ENCODE measurements around the gene TMEM52B. TPM values are rescaled to one million over a fixed set of nuclear protein-coding genes. Genes with fewer than 3 reads are reported as not detected.
"Not testable (repeated sequence)": the region's sequence is repeated elsewhere in the genome, so short reads cannot be mapped to it uniquely, and the experiment has no call there.

Gene TMEM52B
- total and polyA plus RNA-seq, 12 donors = 0.07 to 2.3 (median 0.37) TPM; not detected in 3

DNA sequence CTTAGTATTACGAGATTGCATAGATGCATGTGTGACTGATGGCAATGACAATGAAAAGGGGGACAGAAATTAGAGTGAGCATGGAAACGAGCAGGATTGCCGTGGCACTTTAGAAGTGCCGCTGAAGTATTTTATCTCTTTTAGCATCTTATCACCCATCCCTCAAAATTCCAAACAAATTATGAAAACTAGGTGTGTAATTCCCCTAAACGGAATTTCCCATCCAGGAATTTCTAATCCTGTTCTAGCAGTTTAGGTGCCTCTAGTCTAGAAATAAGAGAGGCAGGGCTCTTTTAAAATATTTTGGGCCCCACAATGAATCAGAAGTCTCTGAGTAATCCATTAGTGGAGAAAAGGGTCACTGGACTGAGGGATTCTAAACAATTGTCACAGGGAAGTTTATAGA, 947 bp downstream of the TMEM52B start:
- intact Hi-C loops (cut with DNase I) = no loop called here
- TF ChIP-seq, protein P1, sequence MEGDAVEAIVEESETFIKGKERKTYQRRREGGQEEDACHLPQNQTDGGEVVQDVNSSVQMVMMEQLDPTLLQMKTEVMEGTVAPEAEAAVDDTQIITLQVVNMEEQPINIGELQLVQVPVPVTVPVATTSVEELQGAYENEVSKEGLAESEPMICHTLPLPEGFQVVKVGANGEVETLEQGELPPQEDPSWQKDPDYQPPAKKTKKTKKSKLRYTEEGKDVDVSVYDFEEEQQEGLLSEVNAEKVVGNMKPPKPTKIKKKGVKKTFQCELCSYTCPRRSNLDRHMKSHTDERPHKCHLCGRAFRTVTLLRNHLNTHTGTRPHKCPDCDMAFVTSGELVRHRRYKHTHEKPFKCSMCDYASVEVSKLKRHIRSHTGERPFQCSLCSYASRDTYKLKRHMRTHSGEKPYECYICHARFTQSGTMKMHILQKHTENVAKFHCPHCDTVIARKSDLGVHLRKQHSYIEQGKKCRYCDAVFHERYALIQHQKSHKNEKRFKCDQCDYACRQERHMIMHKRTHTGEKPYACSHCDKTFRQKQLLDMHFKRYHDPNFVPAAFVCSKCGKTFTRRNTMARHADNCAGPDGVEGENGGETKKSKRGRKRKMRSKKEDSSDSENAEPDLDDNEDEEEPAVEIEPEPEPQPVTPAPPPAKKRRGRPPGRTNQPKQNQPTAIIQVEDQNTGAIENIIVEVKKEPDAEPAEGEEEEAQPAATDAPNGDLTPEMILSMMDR (IDR thresholded peaks at IDR 0.05) = no peak
- no peak for TF ChIP-seq POLR2A (IDR thresholded peaks at IDR 0.05)
- Histone ChIP-seq H3K4me3 (no peak overlapping the region), H3K9me3 (replicated peaks in 1 of 3) (no peaks in the 10 kb centered on the region), H3K4me1 (replicated peaks in 1 of 2) (no peaks in the 10 kb centered on the region), H3K27me3 (no peaks in the 10 kb centered on the region), H3K27ac (no peak overlapping the region), H3K36me3 (replicated peaks in 1 of 2) (no peaks in the 10 kb centered on the region)
- WGBS, 4 donors = 69 to 82% (median 71%) methylated on average over 5 of the region's 5 CpGs
- no peak for DNase-seq

DNA sequence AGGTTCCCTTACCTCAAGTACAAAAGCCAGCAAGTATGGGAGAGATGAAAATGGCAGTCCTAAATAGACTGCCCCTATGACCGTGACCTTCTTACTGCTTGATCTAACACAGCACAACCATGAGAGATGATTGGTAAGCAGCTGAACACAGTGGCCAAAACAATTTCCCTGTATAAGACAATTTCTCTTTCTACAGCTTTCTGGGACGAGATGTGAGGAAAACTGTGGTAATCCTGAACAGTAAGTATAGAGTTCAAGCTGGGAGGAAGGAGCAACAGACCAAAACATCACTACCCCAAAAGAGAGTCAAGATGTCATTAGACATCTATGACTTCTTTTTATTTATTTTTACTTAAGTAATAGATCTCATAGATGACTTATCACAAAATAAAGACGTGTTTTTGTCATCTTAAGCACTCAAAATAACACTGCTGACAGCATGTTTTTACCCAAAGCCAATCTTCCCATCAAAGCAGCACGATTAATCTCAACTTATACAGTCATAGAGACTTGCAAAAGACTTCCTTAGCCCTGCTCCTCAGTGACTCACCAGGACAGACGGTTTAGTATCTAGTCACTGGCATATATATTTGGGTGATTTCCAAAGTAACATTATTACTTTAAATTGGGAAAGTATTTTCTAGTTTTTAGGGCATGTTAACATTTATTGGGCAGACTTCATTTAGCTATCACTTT, 3.7 kb downstream of the TMEM52B start:
- DNase-seq = no peak
- 39 to 50% (median 42%) methylated on average over 5 of the region's 5 CpGs for WGBS, 4 donors
- Histone ChIP-seq H3K4me1 (replicated peaks in 1 of 2) (no peaks in the 10 kb centered on the region), H3K4me3 (no peak overlapping the region), H3K27me3 (no peaks in the 10 kb centered on the region), H3K9me3 (replicated peaks in 1 of 3) (no peaks in the 10 kb centered on the region), H3K27ac (peak overlapping the region in 1 of 5 donors; percentile 60), H3K36me3 (replicated peaks in 1 of 2) (no peaks in the 10 kb centered on the region)
- TF ChIP-seq, protein P1 (IDR thresholded peaks at IDR 0.05) = no peak
- TF ChIP-seq POLR2A (IDR thresholded peaks at IDR 0.05) = no peak
- intact Hi-C loops (cut with DNase I) = no loop called here

DNA sequence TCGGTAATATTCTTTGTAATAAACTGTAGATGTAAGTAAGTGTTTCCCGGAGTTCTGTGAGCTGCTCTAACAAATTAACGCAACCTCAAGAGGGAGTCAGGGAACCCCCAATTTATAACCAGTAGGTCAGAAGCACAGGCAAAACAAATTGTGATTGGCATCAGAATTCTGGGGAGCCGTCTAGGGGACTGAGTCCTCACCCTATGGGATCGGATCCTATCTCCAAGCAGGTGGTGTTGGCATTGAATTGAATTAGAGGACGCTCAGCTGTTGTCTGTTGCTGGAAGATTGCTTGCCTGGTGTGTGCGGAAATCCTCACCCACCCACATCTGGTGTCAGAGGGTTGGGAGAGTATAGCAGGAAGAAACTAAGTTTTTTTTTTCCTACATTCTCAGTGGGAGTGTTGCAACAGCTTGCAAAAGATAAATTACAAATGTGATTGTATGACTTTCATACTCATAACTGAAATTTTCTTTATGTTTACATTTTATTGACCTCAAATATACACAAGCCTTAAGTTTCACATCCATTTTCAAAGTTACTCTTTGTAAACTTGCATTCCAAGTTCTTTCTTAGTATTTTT, 5.5 kb downstream of the TMEM52B start:
- Histone ChIP-seq H3K27ac (no peak overlapping the region), H3K4me1 (replicated peaks in 1 of 2) (no peaks in the 10 kb centered on the region), H3K4me3 (no peak overlapping the region), H3K9me3 (replicated peaks in 1 of 3) (no peaks in the 10 kb centered on the region), H3K27me3 (no peaks in the 10 kb centered on the region), H3K36me3 (replicated peaks in 1 of 2) (no peaks in the 10 kb centered on the region)
- 56 to 60% (median 58%) methylated on average over 5 to 7 of the region's 7 CpGs for WGBS, 4 donors
- TF ChIP-seq, protein P1 (IDR thresholded peaks at IDR 0.05) = no peak
- TF ChIP-seq POLR2A (IDR thresholded peaks at IDR 0.05) = no peak
- peak in 2 of 7 donors; percentile 14 to 18 for DNase-seq
- intact Hi-C loops (cut with DNase I) = no loop called here

DNA sequence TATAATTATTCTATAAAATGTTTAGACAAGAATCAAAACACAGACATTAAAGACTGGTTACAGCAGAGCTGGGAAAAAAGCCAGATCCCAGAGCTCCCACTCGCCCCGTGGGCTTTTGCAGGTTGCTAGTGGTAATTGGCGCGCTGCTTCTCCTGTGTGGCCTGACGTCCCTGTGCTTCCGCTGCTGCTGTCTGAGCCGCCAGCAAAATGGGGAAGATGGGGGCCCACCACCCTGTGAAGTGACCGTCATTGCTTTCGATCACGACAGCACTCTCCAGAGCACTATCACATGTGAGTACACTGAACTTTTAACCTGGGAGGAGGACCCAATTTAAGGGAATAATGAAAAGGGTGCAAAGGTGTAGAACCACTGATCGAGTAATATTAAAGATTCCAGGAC, 7.5 kb downstream of the TMEM52B start:
- WGBS, 4 donors = 58 to 78% (median 70%) methylated on average over 11 of the region's 11 CpGs
- Histone ChIP-seq H3K36me3 (replicated peaks in 1 of 2) (no peaks in the 10 kb centered on the region), H3K4me1 (replicated peaks in 1 of 2) (no peaks in the 10 kb centered on the region), H3K9me3 (replicated peaks in 1 of 3) (no peaks in the 10 kb centered on the region), H3K27me3 (no peaks in the 10 kb centered on the region), H3K4me3 (no peak overlapping the region), H3K27ac (peak overlapping the region in 1 of 5 donors; percentile 12)
- intact Hi-C loops (cut with DNase I) = no loop called here
- TF ChIP-seq, protein P1 (IDR thresholded peaks at IDR 0.05) = no peak
- no peak for TF ChIP-seq POLR2A (IDR thresholded peaks at IDR 0.05)
- peak; percentile 34 to 69 (median 49) for DNase-seq

DNA sequence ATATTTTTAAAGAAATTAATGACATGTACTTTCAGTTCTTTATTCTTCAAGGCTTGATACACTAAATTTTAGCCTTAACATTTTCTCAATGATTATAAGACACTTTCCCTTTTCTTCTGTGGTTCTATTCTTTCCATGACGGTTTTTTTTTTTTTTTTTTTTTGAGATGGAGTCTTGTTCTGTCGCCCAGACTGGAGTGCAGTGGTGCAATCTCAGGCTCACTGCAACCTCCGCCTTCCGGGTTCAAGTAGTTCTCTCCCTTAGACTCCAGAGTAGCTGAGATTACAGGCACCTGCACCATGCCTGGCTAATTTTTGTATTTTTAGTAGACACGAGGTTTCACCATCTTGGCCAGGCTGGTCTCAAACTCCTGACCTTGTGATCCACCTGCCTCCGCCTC, 8.1 kb downstream of the TMEM52B start:
- H3K4me1 ChIP-seq (replicated peaks in 1 of 2); intact Hi-C loops (cut with DNase I); H3K36me3 ChIP-seq (replicated peaks in 1 of 2); H3K9me3 ChIP-seq (replicated peaks in 1 of 3); H3K27ac ChIP-seq; H3K27me3 ChIP-seq; H3K4me3 ChIP-seq: not testable (repeated sequence)
- DNase-seq = peak in 1 of 7 donors; percentile 21
- WGBS, 4 donors = 70 to 77% (median 73%) methylated on average over 6 of the region's 6 CpGs

All from adrenal gland (tissue), 12 donors.